H1 (cell line): ENCODE results near the gene ARID1B. TPM values are rescaled to one million over a fixed set of nuclear protein-coding genes. Genes with fewer than 3 reads are reported as not detected.

Source experiments
- CTCF ChIP-seq, 3 experiments: IDR thresholded peaks; 1 replicate in 2 of 3; 2 replicates in 1 of 3; pipeline versions ENCODE4 v1.5.1 to v1.6.1; 2011; ENCODE audit warnings: low read length in 3 of 3, mild to moderate bottlenecking in 3 of 3, inconsistent platforms in 2 of 3, low read depth in 1 of 3, moderate library complexity in 1 of 3; ENCODE audit not compliant: insufficient read depth in 1 of 3; ENCODE audit errors: control extremely low read depth in 1 of 3
- polyA plus RNA-seq, 7 experiments: library from polyadenylated mRNA; depleted of rRNA in 3 of 7; stranded (reverse) in 5 of 7; unstranded in 2 of 7; fragments of >200 nt in 5 of 7; fragments of 200-250 nt in 2 of 7; gene quantifications; 1 replicate in 5 of 7; 2 replicates in 1 of 7; 4 replicates in 1 of 7; pipeline versions ENCODE4 v1.2.1 to v1.2.3, GENCODE V29; 2011 to 2013; ENCODE audit warnings: missing spikeins in 2 of 7, mixed read lengths in 2 of 7
- total RNA-seq: library from RNA; stranded (reverse); fragmentation: NEBNext Ultra II Directional; extraction: Animal tissue kit (Norgen Biotek cat#: 25700); gene quantifications from 2 replicates; pipeline ENCODE4 v1.2.1, GENCODE V29; 2021

ARID1B gene
- total and polyA plus RNA-seq, 2 of the 8 experiments (the other 6 are each of a cell fraction or from before 2014, with no cell fraction given), result 24.3 to 70.3 TPM

- TF ChIP-seq CTCF (IDR thresholded peaks at IDR 0.05; ENCODE audit: control extremely low read depth in 1 of 3, insufficient read depth in 1 of 3, low read depth in 1 of 3, low read length in 3 of 3), result no peak
Measured at GRCh38 chr6:157168471-157168870, 391.3 kb downstream of the ARID1B start (continued).
